Lung (tissue), 12 donors: ENCODE measurements around the gene TEX261. TPM values are rescaled to one million over a fixed set of nuclear protein-coding genes. Genes with fewer than 3 reads are reported as not detected.

ENCODE experiments used
- ATAC-seq: fragments of 200-7000 bp; cut with Tn5 transposase; one replicate; pipeline ENCODE4 v1.9.1; 2020; ENCODE audit warnings: moderate number of reproducible peaks; ENCODE audit not compliant: insufficient read depth, low FRiP score
- DNase-seq, 3 donors: peaks; one replicate each; pipeline ENCODE4 v3.0.0-alpha.2; 2013 to 2017
- H3K27ac ChIP-seq, 2 donors: one replicate each; pipeline ENCODE4 v1.5.1; 2013; ENCODE audit warnings: mild to moderate bottlenecking in 2 of 2, moderate library complexity in 2 of 2, control low read depth in 1 of 2, inconsistent platforms in 1 of 2, low read depth in 1 of 2, low read length in 1 of 2
- H3K27me3 ChIP-seq, 3 donors: one replicate each; pipeline ENCODE4 v1.5.1; 2013; ENCODE audit warnings: low read length in 2 of 3; ENCODE audit not compliant: control insufficient read depth in 3 of 3, insufficient read depth in 3 of 3
- H3K36me3 ChIP-seq, 4 donors: one replicate each; pipeline ENCODE4 v1.5.1; 2013; ENCODE audit warnings: low read length in 4 of 4, mild to moderate bottlenecking in 1 of 4, moderate library complexity in 1 of 4; ENCODE audit not compliant: control insufficient read depth in 4 of 4, insufficient read depth in 4 of 4
- H3K4me1 ChIP-seq, 5 donors: one replicate each; pipeline ENCODE4 v1.5.1; 2013; ENCODE audit warnings: low read length in 5 of 5, mild to moderate bottlenecking in 2 of 5, moderate library complexity in 1 of 5; ENCODE audit not compliant: control insufficient read depth in 5 of 5, insufficient read depth in 5 of 5
- H3K4me3 ChIP-seq: one replicate; pipeline ENCODE4 v1.5.1; 2013; ENCODE audit warnings: mild to moderate bottlenecking, control low read depth, moderate library complexity
- H3K9ac ChIP-seq, 2 donors: one replicate each; pipeline ENCODE4 v1.5.1; 2013; ENCODE audit warnings: low read length in 2 of 2, control low read depth in 1 of 2; ENCODE audit not compliant: insufficient read depth in 1 of 2
- H3K9me3 ChIP-seq, 4 donors: one replicate each; pipeline ENCODE4 v1.5.1; 2013; ENCODE audit warnings: low read length in 3 of 4, mild to moderate bottlenecking in 1 of 4, moderate library complexity in 1 of 4; ENCODE audit not compliant: control insufficient read depth in 4 of 4, insufficient read depth in 3 of 4
- CTCF ChIP-seq: IDR thresholded peaks from 2 replicates; pipeline ENCODE4 v1.5.1; 2012; ENCODE audit warnings: mild to moderate bottlenecking; ENCODE audit errors: control extremely low read depth, extremely low read depth
- WGBS, 2 donors: extraction: QIAGEN DNeasy Blood & Tissue Kit; methylation state at CpG; one replicate each; pipeline ENCODE4 v1.1.7; 2013; 5-methylcytosine and 5-hydroxymethylcytosine counted together
- polyA plus RNA-seq, 2 donors: library from polyadenylated mRNA; stranded (reverse); fragments of 200-250 nt; gene quantifications; one replicate each; pipeline ENCODE4 v1.2.1, GENCODE V29; 2013
- total RNA-seq, 2 donors: library from RNA; depleted of rRNA in 1 of 2; stranded (reverse); fragments of >200 nt in 1 of 2; gene quantifications; one replicate each; pipeline ENCODE4 v1.2.1, GENCODE V29; 2014 to 2021
- donor health status: control.
- donor health status: control.
- donor health status: Bipolar disorder and iron deficiency.
- donor health status: healthy.
- donor health status: DM: yes; HTN: yes; CAD: no.

Gene TEX261
- total and polyA plus RNA-seq, 4 donors: 23.0 to 55.8 (median 34.4) TPM

DNA sequence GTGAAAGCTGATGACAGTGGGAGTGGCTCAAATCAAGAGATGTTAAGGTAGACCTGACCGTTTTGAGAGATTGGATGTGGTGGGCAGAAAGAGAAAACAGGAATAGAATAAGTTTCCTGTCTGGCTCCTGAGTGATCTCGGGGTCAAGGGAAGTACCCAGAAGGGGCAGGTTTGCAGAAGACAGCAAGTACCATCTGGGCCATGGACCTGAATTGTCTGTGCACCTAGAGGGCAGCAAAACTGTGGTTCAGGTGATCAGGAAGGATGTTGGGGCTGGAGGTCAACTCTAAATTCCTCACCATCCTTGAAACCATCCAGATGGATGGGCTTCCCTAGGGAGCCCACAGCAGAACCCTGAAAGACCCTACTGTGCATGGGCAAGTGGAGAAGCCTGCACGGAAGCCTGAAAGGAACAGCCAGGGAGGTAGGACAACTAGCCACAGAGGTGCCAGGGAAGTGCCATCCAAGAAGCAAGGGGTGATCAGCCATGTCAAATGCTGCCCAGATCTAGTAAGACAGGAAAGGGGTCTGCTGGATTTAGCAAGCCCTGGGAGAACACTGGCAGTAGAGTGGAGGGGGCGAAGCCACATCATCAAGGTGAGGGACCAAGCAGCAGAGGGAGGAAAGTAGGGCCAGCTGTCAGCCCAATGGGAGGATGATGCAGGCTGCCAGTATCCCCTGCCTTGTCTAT, 8.0 kb downstream of the TEX261 start:
- no peak for TF ChIP-seq CTCF
- Histone ChIP-seq H3K4me3 (no peak overlapping the region), H3K4me1 (peaks cover 0 to 5% (median 0%) of the 10 kb centered on the region in 5 donors), H3K9ac (no peak overlapping the region), H3K27me3 (no peaks in the 10 kb centered on the region), H3K9me3 (peaks cover 0 to 1% (median 0%) of the 10 kb centered on the region in 4 donors), H3K36me3 (peaks cover 8 to 45% (median 33%) of the 10 kb centered on the region in 4 donors), H3K27ac (no peak overlapping the region)
- no peak for ATAC-seq
- DNase-seq: no peak
- 78 to 85% methylated on average over 4 of the region's 4 CpGs for WGBS, 2 donors

GRCh38 chr2:70985956-70986355, 8.7 kb downstream of the TEX261 start:
- no peak overlapping the region for H3K9ac ChIP-seq
- no peak overlapping the region for H3K4me3 ChIP-seq
- H3K36me3 ChIP-seq: peaks cover 8 to 39% (median 32%) of the 10 kb centered on the region in 4 donors
- DNase-seq (no peak), ATAC-seq (no peak)
- TF ChIP-seq CTCF: no peak
- WGBS, 2 donors: 95% methylated on average over 1 of the region's 1 CpG
- H3K4me1 ChIP-seq: peaks cover 0 to 5% (median 0%) of the 10 kb centered on the region in 5 donors
- no peak overlapping the region for H3K27ac ChIP-seq
- H3K9me3 ChIP-seq: peaks cover 0 to 1% (median 0%) of the 10 kb centered on the region in 4 donors
- H3K27me3 ChIP-seq: no peaks in the 10 kb centered on the region

GRCh38 chr2:70985283-70985688, 9.4 kb downstream of the TEX261 start:
- DNase-seq: no peak
- 68 to 77% methylated on average over 5 of the region's 5 CpGs for WGBS, 2 donors
- H3K9ac ChIP-seq: no peak overlapping the region

More at GRCh38 chr2:70985283-70985688, 9.4 kb downstream of the TEX261 start:
- no peak overlapping the region for H3K27ac ChIP-seq
- peaks cover 0 to 1% (median 0%) of the 10 kb centered on the region in 4 donors for H3K9me3 ChIP-seq
- peaks cover 0 to 5% (median 0%) of the 10 kb centered on the region in 5 donors for H3K4me1 ChIP-seq
- H3K36me3 ChIP-seq: peaks cover 6 to 35% (median 29%) of the 10 kb centered on the region in 4 donors
- ATAC-seq: no peak
- no peak for TF ChIP-seq CTCF
- no peak overlapping the region for H3K4me3 ChIP-seq
- H3K27me3 ChIP-seq: no peaks in the 10 kb centered on the region
